ENCODE data around the gene PDE4DIP.
"Not testable (repeated sequence)": the region's sequence is repeated elsewhere in the genome, so short reads cannot be mapped to it uniquely, and the experiment has no call there.

- TF ChIP-seq CTCF (IDR thresholded peaks at IDR 0.05); SIN3A (IDR thresholded peaks at IDR 0.05; ENCODE audit: borderline replicate concordance, insufficient read depth, low read depth, low read length); REST (IDR thresholded peaks at IDR 0.05; ENCODE audit: insufficient read depth in 1 of 2, low read depth in 2 of 2, low read length in 1 of 2); TCF7L2 (IDR thresholded peaks at IDR 0.05; ENCODE audit: low read depth, low read length); POLR2AphosphoS5 (IDR thresholded peaks at IDR 0.05; ENCODE audit: low read depth, low read length): not testable (repeated sequence)
These were observed 158.4 kb downstream of the PDE4DIP start for GRCh38 chr1:149002664-149003063.

Data from Panc1 (cell line).